ENCODE measurements around the gene COASY. TPM values are rescaled to one million over a fixed set of nuclear protein-coding genes. Genes with fewer than 3 reads are reported as not detected.
"Not testable (repeated sequence)": the region's sequence is repeated elsewhere in the genome, so short reads cannot be mapped to it uniquely, and the experiment has no call there.

Gene COASY
- polyA plus RNA-seq, 1 of the 3 experiments (the other 2 are of a cell fraction): 69.4 TPM

DNA sequence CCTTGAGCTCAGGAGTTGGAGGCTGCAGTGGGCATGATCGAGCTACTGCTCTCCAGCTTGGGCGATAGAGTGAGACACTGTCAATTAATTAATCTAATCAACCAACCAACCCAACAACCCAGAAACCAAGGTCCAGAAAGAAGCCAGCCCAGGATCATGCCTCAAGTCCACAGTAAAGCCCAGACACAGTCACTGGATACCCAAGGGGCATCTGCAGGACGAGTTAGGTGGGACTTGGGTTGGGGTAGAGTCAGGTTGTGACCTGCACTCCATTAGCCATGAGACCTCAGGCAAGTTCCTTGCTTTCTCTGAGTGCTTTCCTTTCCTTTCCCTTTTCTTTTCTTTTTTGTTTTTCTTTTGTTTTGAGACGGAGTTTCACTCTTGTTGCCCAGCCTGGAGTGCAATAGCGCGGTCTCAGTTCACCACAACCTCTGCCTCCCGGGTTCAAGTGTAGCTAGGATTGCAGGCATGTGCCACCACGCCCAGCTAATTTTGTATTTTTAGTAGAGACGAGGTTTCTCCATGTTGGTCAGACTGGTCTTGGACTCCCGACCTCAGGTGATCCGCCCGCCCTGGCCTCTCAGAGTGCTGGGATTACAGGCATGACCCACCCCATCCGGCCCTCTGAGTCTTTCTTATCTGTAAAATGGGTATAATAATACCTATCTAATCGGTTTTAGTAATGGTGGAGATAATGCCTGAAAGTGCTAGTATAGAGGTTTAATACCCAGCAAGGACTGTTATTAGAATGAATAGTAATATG, 12.8 kb upstream of the COASY start:
- H3K4me3 ChIP-seq (ENCODE audit: low read depth in 2 of 2, low read length in 1 of 2): no peak overlapping the region
- WGBS (ENCODE audit: low lambda C conversion rate): 84% methylated on average over 14 of the region's 14 CpGs
- no peaks in the 10 kb centered on the region for H3K9me3 ChIP-seq
- H2AFZ ChIP-seq (ENCODE audit: low read depth): no peak overlapping the region
- H3K36me3 ChIP-seq (replicated peaks in 1 of 2; ENCODE audit: control insufficient read depth in 1 of 2, insufficient read depth in 2 of 2, low read length in 1 of 2): peaks cover 3 to 9% of the 10 kb centered on the region in 2 experiments
- no peak for TF ChIP-seq RCOR1 (IDR thresholded peaks at IDR 0.05; ENCODE audit: low read length)
- TF ChIP-seq YY1 (IDR thresholded peaks at IDR 0.05; ENCODE audit: low read depth): no peak
- TF ChIP-seq, protein P1, sequence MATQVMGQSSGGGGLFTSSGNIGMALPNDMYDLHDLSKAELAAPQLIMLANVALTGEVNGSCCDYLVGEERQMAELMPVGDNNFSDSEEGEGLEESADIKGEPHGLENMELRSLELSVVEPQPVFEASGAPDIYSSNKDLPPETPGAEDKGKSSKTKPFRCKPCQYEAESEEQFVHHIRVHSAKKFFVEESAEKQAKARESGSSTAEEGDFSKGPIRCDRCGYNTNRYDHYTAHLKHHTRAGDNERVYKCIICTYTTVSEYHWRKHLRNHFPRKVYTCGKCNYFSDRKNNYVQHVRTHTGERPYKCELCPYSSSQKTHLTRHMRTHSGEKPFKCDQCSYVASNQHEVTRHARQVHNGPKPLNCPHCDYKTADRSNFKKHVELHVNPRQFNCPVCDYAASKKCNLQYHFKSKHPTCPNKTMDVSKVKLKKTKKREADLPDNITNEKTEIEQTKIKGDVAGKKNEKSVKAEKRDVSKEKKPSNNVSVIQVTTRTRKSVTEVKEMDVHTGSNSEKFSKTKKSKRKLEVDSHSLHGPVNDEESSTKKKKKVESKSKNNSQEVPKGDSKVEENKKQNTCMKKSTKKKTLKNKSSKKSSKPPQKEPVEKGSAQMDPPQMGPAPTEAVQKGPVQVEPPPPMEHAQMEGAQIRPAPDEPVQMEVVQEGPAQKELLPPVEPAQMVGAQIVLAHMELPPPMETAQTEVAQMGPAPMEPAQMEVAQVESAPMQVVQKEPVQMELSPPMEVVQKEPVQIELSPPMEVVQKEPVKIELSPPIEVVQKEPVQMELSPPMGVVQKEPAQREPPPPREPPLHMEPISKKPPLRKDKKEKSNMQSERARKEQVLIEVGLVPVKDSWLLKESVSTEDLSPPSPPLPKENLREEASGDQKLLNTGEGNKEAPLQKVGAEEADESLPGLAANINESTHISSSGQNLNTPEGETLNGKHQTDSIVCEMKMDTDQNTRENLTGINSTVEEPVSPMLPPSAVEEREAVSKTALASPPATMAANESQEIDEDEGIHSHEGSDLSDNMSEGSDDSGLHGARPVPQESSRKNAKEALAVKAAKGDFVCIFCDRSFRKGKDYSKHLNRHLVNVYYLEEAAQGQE (IDR thresholded peaks at IDR 0.05; ENCODE audit: low read depth, low read length): no peak
- TF ChIP-seq EP300 (IDR thresholded peaks at IDR 0.05; ENCODE audit: borderline replicate concordance in 1 of 2, low read depth in 1 of 2, low read length in 1 of 2): no peak
- no peak for TF ChIP-seq POLR2AphosphoS5 (IDR thresholded peaks at IDR 0.05; ENCODE audit: low read depth, low read length)
- TF ChIP-seq, protein P2, sequence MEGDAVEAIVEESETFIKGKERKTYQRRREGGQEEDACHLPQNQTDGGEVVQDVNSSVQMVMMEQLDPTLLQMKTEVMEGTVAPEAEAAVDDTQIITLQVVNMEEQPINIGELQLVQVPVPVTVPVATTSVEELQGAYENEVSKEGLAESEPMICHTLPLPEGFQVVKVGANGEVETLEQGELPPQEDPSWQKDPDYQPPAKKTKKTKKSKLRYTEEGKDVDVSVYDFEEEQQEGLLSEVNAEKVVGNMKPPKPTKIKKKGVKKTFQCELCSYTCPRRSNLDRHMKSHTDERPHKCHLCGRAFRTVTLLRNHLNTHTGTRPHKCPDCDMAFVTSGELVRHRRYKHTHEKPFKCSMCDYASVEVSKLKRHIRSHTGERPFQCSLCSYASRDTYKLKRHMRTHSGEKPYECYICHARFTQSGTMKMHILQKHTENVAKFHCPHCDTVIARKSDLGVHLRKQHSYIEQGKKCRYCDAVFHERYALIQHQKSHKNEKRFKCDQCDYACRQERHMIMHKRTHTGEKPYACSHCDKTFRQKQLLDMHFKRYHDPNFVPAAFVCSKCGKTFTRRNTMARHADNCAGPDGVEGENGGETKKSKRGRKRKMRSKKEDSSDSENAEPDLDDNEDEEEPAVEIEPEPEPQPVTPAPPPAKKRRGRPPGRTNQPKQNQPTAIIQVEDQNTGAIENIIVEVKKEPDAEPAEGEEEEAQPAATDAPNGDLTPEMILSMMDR (IDR thresholded peaks at IDR 0.05): no peak
- TF ChIP-seq MEF2A (IDR thresholded peaks at IDR 0.05; ENCODE audit: borderline replicate concordance, low read depth): no peak
- TF ChIP-seq, protein P3, sequence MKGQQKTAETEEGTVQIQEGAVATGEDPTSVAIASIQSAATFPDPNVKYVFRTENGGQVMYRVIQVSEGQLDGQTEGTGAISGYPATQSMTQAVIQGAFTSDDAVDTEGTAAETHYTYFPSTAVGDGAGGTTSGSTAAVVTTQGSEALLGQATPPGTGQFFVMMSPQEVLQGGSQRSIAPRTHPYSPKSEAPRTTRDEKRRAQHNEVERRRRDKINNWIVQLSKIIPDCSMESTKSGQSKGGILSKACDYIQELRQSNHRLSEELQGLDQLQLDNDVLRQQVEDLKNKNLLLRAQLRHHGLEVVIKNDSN (IDR thresholded peaks at IDR 0.05; ENCODE audit: borderline replicate concordance, low read depth): no peak
- DNase-seq: no peak
- no peaks in the 10 kb centered on the region for H4K20me1 ChIP-seq (ENCODE audit: insufficient read depth)
- ChIA-PET CTCF (no interaction called here), POLR2A (no interaction called here)
- H3K27me3 ChIP-seq (ENCODE audit: insufficient read depth): no peaks in the 10 kb centered on the region
- H3K4me2 ChIP-seq: no peak overlapping the region
- H3K4me1 ChIP-seq (ENCODE audit: control insufficient read depth in 1 of 2, insufficient read depth in 2 of 2, low read depth in 1 of 2, low read length in 1 of 2): peaks cover 2 to 14% of the 10 kb centered on the region in 2 experiments; a peak in 1 of 4 replicates
- H3K79me2 ChIP-seq (ENCODE audit: insufficient read depth): peaks cover 35% of the 10 kb centered on the region; the same call in 1 of the 2 replicates
- H3K27ac ChIP-seq (ENCODE audit: low read depth in 2 of 2, low read length in 1 of 2): no peak overlapping the region
- peaks cover 8% of the 10 kb centered on the region for H3F3A ChIP-seq (replicated peaks; ENCODE audit: insufficient read depth)
- H3K9me2 ChIP-seq: no peaks in the 10 kb centered on the region
- H3K9ac ChIP-seq: no peak overlapping the region

DNA sequence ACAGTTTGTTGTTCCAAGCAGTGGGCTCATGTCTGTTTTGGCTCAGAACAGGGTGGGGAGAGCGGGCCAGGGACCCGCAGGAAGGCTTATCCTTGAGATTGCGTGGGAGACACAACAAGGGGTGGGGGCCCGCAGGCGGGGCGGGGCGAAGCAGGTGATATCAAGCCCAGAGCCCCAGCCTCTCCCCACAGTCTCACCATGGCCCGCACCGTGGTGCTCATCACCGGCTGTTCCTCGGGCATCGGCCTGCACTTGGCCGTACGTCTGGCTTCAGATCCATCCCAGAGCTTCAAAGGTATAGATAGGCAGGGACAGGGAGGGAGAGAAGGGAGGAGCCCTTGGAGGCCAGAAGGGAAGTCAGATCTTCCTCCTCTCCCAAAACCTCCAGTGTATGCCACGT, 9.2 kb upstream of the COASY start, which contains the start of gene HSD17B1:
TSS of gene HSD17B1 (plus strand) at position 188 of the 400 bp plus-strand sequence. CDS start at position 199, 11 bp downstream.
- H4K20me1 ChIP-seq (ENCODE audit: insufficient read depth); H3K9me3 ChIP-seq; DNase-seq; H3K36me3 ChIP-seq (replicated peaks in 1 of 2; ENCODE audit: control insufficient read depth in 1 of 2, insufficient read depth in 2 of 2, low read length in 1 of 2); H2AFZ ChIP-seq (ENCODE audit: low read depth); H3K27me3 ChIP-seq (ENCODE audit: insufficient read depth); H3K9me2 ChIP-seq: not testable (repeated sequence)
- Histone ChIP-seq H3K4me2 (peak within 1 kb of the TSS; percentile 97), H3F3A (replicated peaks; ENCODE audit: insufficient read depth) (peaks cover 11% of the 10 kb centered on the region), H3K4me1 (ENCODE audit: control insufficient read depth in 1 of 2, insufficient read depth in 2 of 2, low read depth in 1 of 2, low read length in 1 of 2) (peaks cover 2 to 20% of the 10 kb centered on the region in 2 experiments; a peak in 1 of 4 replicates), H3K27ac (ENCODE audit: low read depth in 2 of 2, low read length in 1 of 2) (peak within 1 kb of the TSS; percentile 9 to 69; a peak in 2 of 4 replicates), H3K9ac (peak within 1 kb of the TSS; percentile 87), H3K79me2 (ENCODE audit: insufficient read depth) (peaks cover 51% of the 10 kb centered on the region), H3K4me3 (ENCODE audit: low read depth in 2 of 2, low read length in 1 of 2) (peak within 1 kb of the TSS; percentile 79 to 89)
- ChIA-PET POLR2A (interaction anchor here (1.4 kb wide), 1 partner anchor 10 kb away, joined by 9 read pairs; no protein-coding TSS in a partner anchor), CTCF (interaction anchor here (0.8 kb wide), 1 partner anchor 220 kb away, joined by 4 read pairs; no protein-coding TSS in a partner anchor)
- WGBS (ENCODE audit: low lambda C conversion rate): 97% methylated on average over 11 of the region's 15 CpGs
